ENCODE data around the gene DLX2.

DLX2 gene

GRCh38 chr2:172089633-172090032 is 13.1 kb downstream of the DLX2 start (continued):
- TF ChIP-seq ZNF70 (CRISPR knock-in tag; IDR thresholded peaks at IDR 0.05): no peak

- no peak for ATAC-seq
- TF ChIP-seq ESRRG (CRISPR knock-in tag; IDR thresholded peaks at IDR 0.05) (no peak), ZFP3 (CRISPR knock-in tag; IDR thresholded peaks at IDR 0.05) (no peak), ZFP30 (CRISPR knock-in tag; IDR thresholded peaks at IDR 0.05) (no peak), CSRNP3 (CRISPR knock-in tag; IDR thresholded peaks at IDR 0.05) (no peak), CSDC2 (CRISPR knock-in tag; IDR thresholded peaks at IDR 0.05) (no peak), TCF4 (CRISPR knock-in tag; IDR thresholded peaks at IDR 0.05; ENCODE audit: borderline replicate concordance) (no peak), ZNF8 (CRISPR knock-in tag; IDR thresholded peaks at IDR 0.05) (no peak), RARB (CRISPR knock-in tag; IDR thresholded peaks at IDR 0.05) (no peak), PPARA (CRISPR knock-in tag; IDR thresholded peaks at IDR 0.05; ENCODE audit: borderline replicate concordance) (no peak), GLIS3 (CRISPR knock-in tag; IDR thresholded peaks at IDR 0.05) (no peak), SNAI2 (CRISPR knock-in tag; IDR thresholded peaks at IDR 0.05) (no peak), OSR1 (CRISPR knock-in tag; IDR thresholded peaks at IDR 0.05) (no peak), ISL1 (CRISPR knock-in tag; IDR thresholded peaks at IDR 0.05) (no peak), ZNF70 (CRISPR knock-in tag; IDR thresholded peaks at IDR 0.05) (no peak), BACH2 (CRISPR knock-in tag; IDR thresholded peaks at IDR 0.05; ENCODE audit: borderline replicate concordance) (no peak), TSHZ2 (CRISPR knock-in tag; IDR thresholded peaks at IDR 0.05) (no peak), PATZ1 (CRISPR knock-in tag; IDR thresholded peaks at IDR 0.05; ENCODE audit: borderline replicate concordance) (no peak), ZNF565 (CRISPR knock-in tag; conservative IDR thresholded peaks at IDR 0.05; ENCODE audit: low read depth) (no peak)
- TF ChIP-seq, protein P1, sequence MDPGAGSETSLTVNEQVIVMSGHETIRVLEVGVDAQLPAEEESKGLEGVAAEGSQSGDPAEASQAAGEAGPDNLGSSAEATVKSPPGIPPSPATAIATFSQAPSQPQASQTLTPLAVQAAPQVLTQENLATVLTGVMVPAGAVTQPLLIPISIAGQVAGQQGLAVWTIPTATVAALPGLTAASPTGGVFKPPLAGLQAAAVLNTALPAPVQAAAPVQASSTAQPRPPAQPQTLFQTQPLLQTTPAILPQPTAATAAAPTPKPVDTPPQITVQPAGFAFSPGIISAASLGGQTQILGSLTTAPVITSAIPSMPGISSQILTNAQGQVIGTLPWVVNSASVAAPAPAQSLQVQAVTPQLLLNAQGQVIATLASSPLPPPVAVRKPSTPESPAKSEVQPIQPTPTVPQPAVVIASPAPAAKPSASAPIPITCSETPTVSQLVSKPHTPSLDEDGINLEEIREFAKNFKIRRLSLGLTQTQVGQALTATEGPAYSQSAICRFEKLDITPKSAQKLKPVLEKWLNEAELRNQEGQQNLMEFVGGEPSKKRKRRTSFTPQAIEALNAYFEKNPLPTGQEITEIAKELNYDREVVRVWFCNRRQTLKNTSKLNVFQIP (CRISPR knock-in tag; IDR thresholded peaks at IDR 0.05; ENCODE audit: borderline replicate concordance, low read depth): no peak
- TF ChIP-seq, protein P2, sequence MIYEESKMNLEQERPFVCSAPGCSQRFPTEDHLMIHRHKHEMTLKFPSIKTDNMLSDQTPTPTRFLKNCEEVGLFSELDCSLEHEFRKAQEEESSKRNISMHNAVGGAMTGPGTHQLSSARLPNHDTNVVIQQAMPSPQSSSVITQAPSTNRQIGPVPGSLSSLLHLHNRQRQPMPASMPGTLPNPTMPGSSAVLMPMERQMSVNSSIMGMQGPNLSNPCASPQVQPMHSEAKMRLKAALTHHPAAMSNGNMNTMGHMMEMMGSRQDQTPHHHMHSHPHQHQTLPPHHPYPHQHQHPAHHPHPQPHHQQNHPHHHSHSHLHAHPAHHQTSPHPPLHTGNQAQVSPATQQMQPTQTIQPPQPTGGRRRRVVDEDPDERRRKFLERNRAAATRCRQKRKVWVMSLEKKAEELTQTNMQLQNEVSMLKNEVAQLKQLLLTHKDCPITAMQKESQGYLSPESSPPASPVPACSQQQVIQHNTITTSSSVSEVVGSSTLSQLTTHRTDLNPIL (CRISPR knock-in tag; IDR thresholded peaks at IDR 0.05; ENCODE audit: low read depth): no peak
These were observed 13.6 kb downstream of the DLX2 start for GRCh38 chr2:172089005-172089504.

DNA sequence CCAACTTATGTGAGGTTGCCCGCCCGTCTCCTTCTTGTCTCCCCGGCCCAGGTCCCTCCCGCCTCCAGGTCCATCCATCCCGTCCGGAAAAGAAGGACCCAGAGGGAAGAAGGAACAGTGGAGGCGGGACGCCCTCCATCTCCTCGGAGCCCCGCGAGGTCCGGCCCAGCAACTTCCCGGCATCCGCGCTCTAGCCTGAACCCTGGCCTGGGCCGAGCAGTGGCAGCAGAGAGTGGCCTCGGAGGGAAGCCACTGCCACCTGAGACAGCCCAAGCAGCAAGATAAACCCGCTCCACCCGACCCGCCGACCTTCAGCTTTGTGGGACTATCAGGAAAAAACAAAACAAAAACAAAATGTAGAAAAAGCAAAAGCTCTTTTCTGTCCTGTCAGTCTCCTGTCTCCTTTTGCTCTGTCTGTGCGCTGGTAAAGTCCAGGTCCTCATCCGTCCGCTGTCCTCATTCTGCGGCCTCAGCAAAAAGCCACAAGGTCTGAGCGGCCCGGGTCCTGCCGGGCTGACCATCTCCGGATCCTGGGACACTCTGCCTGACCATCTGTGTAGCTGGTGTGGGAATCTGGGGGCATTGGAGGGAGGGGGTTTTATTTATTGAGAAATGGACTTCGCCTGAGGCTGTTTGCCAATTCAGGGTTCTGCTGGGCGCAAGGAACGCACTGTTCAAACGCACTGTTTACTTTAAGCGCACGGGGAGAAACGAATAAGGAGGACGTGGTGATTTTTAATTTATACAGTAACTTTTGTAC is 14.3 kb downstream of the DLX2 start:
- no peak for ATAC-seq
- TF ChIP-seq, protein P1 (CRISPR knock-in tag; IDR thresholded peaks at IDR 0.05; ENCODE audit: borderline replicate concordance, low read depth): no peak
- TF ChIP-seq BACH2 (CRISPR knock-in tag; IDR thresholded peaks at IDR 0.05; ENCODE audit: borderline replicate concordance) (no peak), ZNF8 (CRISPR knock-in tag; IDR thresholded peaks at IDR 0.05) (no peak), ZFP30 (CRISPR knock-in tag; IDR thresholded peaks at IDR 0.05) (no peak), ZNF565 (CRISPR knock-in tag; conservative IDR thresholded peaks at IDR 0.05; ENCODE audit: low read depth) (no peak), ARNTL (CRISPR knock-in tag; IDR thresholded peaks at IDR 0.05; ENCODE audit: borderline replicate concordance, low read depth) (no peak), RARB (CRISPR knock-in tag; IDR thresholded peaks at IDR 0.05) (no peak), ZC3H10 (CRISPR knock-in tag; IDR thresholded peaks at IDR 0.05) (no peak), TCF4 (CRISPR knock-in tag; IDR thresholded peaks at IDR 0.05; ENCODE audit: borderline replicate concordance) (no peak), OSR1 (CRISPR knock-in tag; IDR thresholded peaks at IDR 0.05) (no peak), ISL1 (CRISPR knock-in tag; IDR thresholded peaks at IDR 0.05) (no peak), TOX (CRISPR knock-in tag; IDR thresholded peaks at IDR 0.05; ENCODE audit: borderline replicate concordance) (no peak), ESRRG (CRISPR knock-in tag; IDR thresholded peaks at IDR 0.05) (no peak), PPARA (CRISPR knock-in tag; IDR thresholded peaks at IDR 0.05; ENCODE audit: borderline replicate concordance) (no peak)
- TF ChIP-seq, protein P2 (CRISPR knock-in tag; IDR thresholded peaks at IDR 0.05; ENCODE audit: low read depth): no peak
